Activated CD4-positive, alpha-beta T cell treated with anti-CD3 and anti-CD28 coated beads for 36 hours (primary cell): ENCODE data around the gene ADAM19. TPM values are rescaled to one million over a fixed set of nuclear protein-coding genes. Genes with fewer than 3 reads are reported as not detected.

Experiments
- ATAC-seq: fragments of 200-7000 bp; cut with Tn5 transposase; one replicate; pipeline ENCODE4 v1.10.0; 2021; ENCODE audit warnings: mild to moderate bottlenecking, moderate library complexity
- CTCF ChIA-PET: fragments of 350-600 bp; sonication (Branson Sonifier 250); formaldehyde crosslinking; loops from one replicate; lab custom pipeline; 2021; ENCODE audit warnings: antibody characterized with exemption; lab: Charles Lee
- POLR2A ChIA-PET: fragments of 350-600 bp; sonication (Branson Sonifier 250); formaldehyde crosslinking; loops from one replicate; lab custom pipeline; 2021; ENCODE audit warnings: antibody characterized with exemption, inconsistent platforms; lab: Charles Lee
- DNase-seq: peaks from one replicate; pipeline ENCODE4 v3.0.0-alpha.2; 2020
- H3K27ac Mint-ChIP-seq: one replicate; pipeline ENCODE4 v1.8.0; 2021; ENCODE audit warnings: mixed read lengths
- H3K27me3 Mint-ChIP-seq: one replicate; pipeline ENCODE4 v1.8.0; 2021; ENCODE audit warnings: mixed read lengths
- H3K36me3 Mint-ChIP-seq: one replicate; pipeline ENCODE4 v1.8.0; 2021; ENCODE audit warnings: low read depth, mixed read lengths
- H3K4me1 Mint-ChIP-seq: one replicate; pipeline ENCODE4 v1.8.0; 2021; ENCODE audit warnings: mixed read lengths
- H3K4me3 Mint-ChIP-seq: one replicate; pipeline ENCODE4 v1.8.0; 2021; ENCODE audit warnings: mild to moderate bottlenecking, moderate library complexity, mixed read lengths
- H3K9me3 Mint-ChIP-seq: one replicate; pipeline ENCODE4 v1.8.0; 2021; ENCODE audit warnings: low read depth, mixed read lengths
- intact Hi-C, 2 experiments: fragments of 100-400 bp; cut with DNase I in 1 of 2; cut with micrococcal nuclease in 1 of 2; formaldehyde crosslinking; loops; one replicate each; pipeline versions ENCODE4 v1.14.2 to v1.15.1; 2022 to 2024; cut with DNase I, micrococcal nuclease
- total RNA-seq, 2 experiments: library from RNA; stranded (reverse); gene quantifications; one replicate each; pipeline ENCODE4 v1.2.3, GENCODE V29; 2021

ADAM19 gene
- total RNA-seq, 2 experiments from 2014 or later = 63.6 to 69.5 TPM

GRCh38 chr5:157596487-157596886 lies 20.9 kb upstream of the ADAM19 start:
- intact Hi-C loops = loop anchor here in 1 of 2 experiments (1.0 to 10.0 kb wide), 4 partner anchors 55 to 442 kb away; partner anchors contain the start of gene THG1L
- peaks cover 14% of the 10 kb centered on the region for H3K36me3 Mint-ChIP-seq
- peak; percentile 78 for DNase-seq
- peak overlapping the region; percentile 90 for H3K27ac Mint-ChIP-seq
- CTCF ChIA-PET = interaction anchor here (0.5 to 1.7 kb wide), 17 partner anchors 11 to 1561 kb away, joined by 3 to 7 read pairs (median 3); partner anchors contain the start of genes LSM11 and NIPAL4
- POLR2A ChIA-PET = interaction anchor here (0.5 to 1.2 kb wide), 5 partner anchors 9 to 151 kb away, joined by 3 to 8 read pairs (median 3); no protein-coding TSS in a partner anchor
- H3K9me3 Mint-ChIP-seq = peaks cover 10% of the 10 kb centered on the region
- peak overlapping the region; percentile 22 for H3K4me3 Mint-ChIP-seq
- H3K27me3 Mint-ChIP-seq = no peaks in the 10 kb centered on the region
- peaks cover 96% of the 10 kb centered on the region for H3K4me1 Mint-ChIP-seq
- ATAC-seq = peak; percentile 69

DNA sequence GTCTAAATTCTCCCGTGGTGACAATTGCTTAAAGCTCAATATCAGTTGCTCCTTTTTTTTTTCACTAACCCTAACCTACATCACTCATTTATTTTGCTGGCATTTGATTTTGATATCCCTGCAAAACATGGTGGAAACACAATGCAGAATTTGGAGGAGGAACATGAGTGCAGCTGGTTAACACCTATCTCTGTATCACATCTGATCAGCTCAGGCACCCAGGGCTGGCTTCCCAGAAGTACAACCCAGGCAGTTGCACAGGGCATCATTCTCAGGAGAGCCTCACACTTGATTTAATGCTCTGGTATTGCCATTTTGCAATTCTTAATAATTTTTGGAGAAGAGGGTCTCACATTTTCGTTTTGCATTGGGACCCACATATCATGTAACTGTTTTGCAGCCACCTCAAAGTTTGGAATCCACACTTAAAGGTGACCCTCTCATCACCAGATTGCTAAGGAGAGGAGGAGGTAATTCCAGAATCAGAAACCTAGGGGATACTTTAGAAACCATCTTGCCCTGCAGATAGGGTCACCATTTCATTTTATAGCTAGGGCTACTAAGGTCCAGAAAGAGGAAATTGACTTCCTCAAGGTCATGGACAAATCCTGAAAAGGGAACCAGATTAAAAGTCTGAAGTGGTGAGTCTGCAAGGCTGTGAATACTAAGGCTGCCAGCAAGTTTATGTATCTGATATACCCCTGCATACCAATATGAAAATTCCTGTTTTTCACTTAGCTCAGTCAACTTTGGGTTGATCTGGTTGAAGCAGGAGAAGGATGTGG lies 19.3 kb upstream of the ADAM19 start:
- no peaks in the 10 kb centered on the region for H3K27me3 Mint-ChIP-seq
- peaks cover 14% of the 10 kb centered on the region for H3K36me3 Mint-ChIP-seq
- H3K27ac Mint-ChIP-seq = peak overlapping the region; percentile 79
- intact Hi-C loops = loop anchor here (1.0 to 10.0 kb wide), 6 partner anchors 12 to 773 kb away; partner anchors contain the start of gene THG1L (in 1 of the 2)
- ChIA-PET CTCF (interaction anchor here (0.7 to 1.3 kb wide), 5 partner anchors 9 to 244 kb away, joined by 3 to 7 read pairs (median 4); no protein-coding TSS in a partner anchor), POLR2A (interaction anchor here (0.6 to 1.1 kb wide), 2 partner anchors 13 to 335 kb away, joined by 5 to 7 read pairs; no protein-coding TSS in a partner anchor)
- H3K9me3 Mint-ChIP-seq = peaks cover 10% of the 10 kb centered on the region
- ATAC-seq = no peak
- no peak for DNase-seq
- H3K4me3 Mint-ChIP-seq = peak overlapping the region; percentile 13
- peaks cover 81% of the 10 kb centered on the region for H3K4me1 Mint-ChIP-seq

DNA sequence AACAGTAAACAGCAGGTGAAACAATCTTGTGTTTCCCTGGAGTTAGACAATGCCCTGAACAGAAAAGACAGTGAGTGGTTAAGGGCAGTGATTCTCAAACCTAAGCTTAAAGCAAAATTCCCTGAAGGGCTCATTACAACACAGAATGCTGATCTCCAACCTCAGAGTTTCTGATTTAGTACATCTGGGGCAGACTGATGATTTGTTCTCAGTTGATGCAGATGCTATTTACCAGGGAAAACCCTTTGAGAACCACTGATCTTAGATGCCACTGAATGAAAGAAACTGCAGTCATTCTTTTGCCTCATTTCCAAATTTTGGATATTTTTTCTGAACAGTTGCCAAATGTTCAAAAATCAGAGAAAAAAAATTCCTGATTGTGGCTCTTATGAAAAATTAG lies 18.7 kb upstream of the ADAM19 start:
- peaks cover 10% of the 10 kb centered on the region for H3K9me3 Mint-ChIP-seq
- ChIA-PET CTCF (interaction anchor here (0.7 to 1.3 kb wide), 4 partner anchors 9 to 165 kb away, joined by 3 to 7 read pairs (median 5); no protein-coding TSS in a partner anchor), POLR2A (interaction anchor here (0.6 to 1.1 kb wide), 2 partner anchors 13 to 335 kb away, joined by 5 to 7 read pairs; no protein-coding TSS in a partner anchor)
- H3K4me3 Mint-ChIP-seq = peak overlapping the region; percentile 13
- DNase-seq = no peak
- peaks cover 14% of the 10 kb centered on the region for H3K36me3 Mint-ChIP-seq
- H3K27me3 Mint-ChIP-seq = no peaks in the 10 kb centered on the region
- peak overlapping the region; percentile 66 for H3K27ac Mint-ChIP-seq
- peak; percentile 46 for ATAC-seq
- H3K4me1 Mint-ChIP-seq = peaks cover 77% of the 10 kb centered on the region
- intact Hi-C loops = loop anchor here (1.0 to 10.0 kb wide), 4 partner anchors 11 to 772 kb away; no protein-coding TSS in a partner anchor

DNA sequence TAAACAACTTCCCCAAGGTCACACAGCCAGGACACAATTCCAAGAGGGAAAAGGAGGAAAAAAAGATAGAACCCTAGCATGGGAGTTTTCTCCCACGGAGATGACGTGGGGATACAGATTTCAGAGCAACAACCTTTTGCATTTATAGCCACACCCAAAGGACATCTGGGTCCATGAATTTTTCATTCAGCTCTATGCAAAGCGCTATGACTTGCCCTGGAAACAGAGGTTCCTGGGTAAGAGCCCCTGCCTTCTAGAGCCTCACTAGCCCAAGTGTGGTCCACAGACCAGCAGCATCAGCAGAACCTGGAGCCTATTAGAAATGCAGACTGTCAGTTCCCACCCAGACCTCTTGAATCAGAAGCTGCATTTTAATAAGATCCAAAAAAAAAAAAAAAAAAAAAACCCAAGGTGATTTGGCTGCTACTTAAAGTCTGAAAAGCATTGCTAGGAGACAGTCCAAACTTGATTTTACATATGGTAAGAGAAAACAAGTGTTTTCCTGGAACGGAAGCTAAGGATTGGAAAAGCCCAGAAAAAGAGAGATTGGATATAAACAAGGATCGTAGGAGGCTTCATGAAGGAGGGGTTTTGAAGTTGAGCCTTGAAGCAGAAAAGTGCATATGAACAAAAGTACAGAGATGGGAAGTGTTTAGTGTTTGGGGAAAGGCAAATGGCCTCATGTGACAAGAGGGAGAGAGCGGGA lies 17.6 kb upstream of the ADAM19 start:
- ATAC-seq = no peak
- ChIA-PET CTCF (interaction anchor here (0.5 to 0.8 kb wide), 2 partner anchors 166 to 660 kb away, joined by 3 read pairs; no protein-coding TSS in a partner anchor), POLR2A (no interaction called here)
- H3K27ac Mint-ChIP-seq = peak overlapping the region; percentile 22
- no peak for DNase-seq
- peaks cover 8% of the 10 kb centered on the region for H3K9me3 Mint-ChIP-seq
- H3K27me3 Mint-ChIP-seq = no peaks in the 10 kb centered on the region
- H3K4me1 Mint-ChIP-seq = peaks cover 66% of the 10 kb centered on the region
- peaks cover 9% of the 10 kb centered on the region for H3K36me3 Mint-ChIP-seq
- intact Hi-C loops = loop anchor here (5.0 to 10.0 kb wide), 2 partner anchors 438 to 771 kb away; no protein-coding TSS in a partner anchor
- no peak overlapping the region for H3K4me3 Mint-ChIP-seq

GRCh38 chr5:157592594-157592993 lies 17.0 kb upstream of the ADAM19 start:
- intact Hi-C loops = loop anchor here (5.0 to 10.0 kb wide), 2 partner anchors 438 to 770 kb away; no protein-coding TSS in a partner anchor
- DNase-seq (no peak), ATAC-seq (no peak)
- POLR2A ChIA-PET = interaction anchor here (0.6 kb wide), 1 partner anchor 22 kb away, joined by 8 read pairs; no protein-coding TSS in a partner anchor
- CTCF ChIA-PET = interaction anchor here (0.5 to 1.2 kb wide), 2 partner anchors 53 to 659 kb away, joined by 3 to 5 read pairs; no protein-coding TSS in a partner anchor
- Mint-ChIP-seq H3K36me3 (peaks cover 8% of the 10 kb centered on the region), H3K27me3 (no peaks in the 10 kb centered on the region), H3K9me3 (peaks cover 5% of the 10 kb centered on the region), H3K4me3 (no peak overlapping the region), H3K4me1 (peaks cover 60% of the 10 kb centered on the region), H3K27ac (peak overlapping the region; percentile 64)

- peaks cover 5% of the 10 kb centered on the region for H3K36me3 Mint-ChIP-seq
- H3K27ac Mint-ChIP-seq = no peak overlapping the region
- peaks cover 5% of the 10 kb centered on the region for H3K9me3 Mint-ChIP-seq
- no peaks in the 10 kb centered on the region for H3K27me3 Mint-ChIP-seq
- intact Hi-C loops = loop anchor here (5.0 to 10.0 kb wide), 2 partner anchors 436 to 768 kb away; no protein-coding TSS in a partner anchor
- CTCF ChIA-PET = no interaction called here
- no peak overlapping the region for H3K4me3 Mint-ChIP-seq
- POLR2A ChIA-PET = no interaction called here
- peaks cover 39% of the 10 kb centered on the region for H3K4me1 Mint-ChIP-seq
- ATAC-seq = no peak
- no peak for DNase-seq
These were observed 14.9 kb upstream of the ADAM19 start for GRCh38 chr5:157590478-157590877.

DNA sequence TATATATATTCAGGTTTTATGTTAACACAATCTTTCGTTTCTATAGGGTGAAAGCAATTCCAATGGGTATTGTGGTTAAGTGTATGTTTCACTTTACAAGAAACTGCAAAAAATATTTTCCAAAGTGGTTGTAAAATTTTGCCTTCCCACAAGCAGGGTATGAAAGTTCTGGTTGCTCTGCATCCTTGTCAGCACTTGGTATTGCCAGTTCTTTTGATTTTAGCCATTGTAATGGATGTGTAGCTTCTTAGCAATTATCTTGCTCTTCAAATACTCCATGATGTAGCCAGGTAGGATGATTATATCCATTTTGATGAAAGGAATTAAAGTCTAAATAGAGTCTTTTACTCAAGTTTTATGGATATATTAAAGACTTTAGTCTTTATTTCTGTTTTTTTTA lies 9.1 kb upstream of the ADAM19 start:
- H3K27ac Mint-ChIP-seq = no peak overlapping the region
- no peak overlapping the region for H3K4me3 Mint-ChIP-seq
- ChIA-PET POLR2A (no interaction called here), CTCF (interaction anchor here (1.2 to 1.7 kb wide), 3 partner anchors 10 to 14 kb away, joined by 3 to 7 read pairs (median 4); no protein-coding TSS in a partner anchor)
- no peaks in the 10 kb centered on the region for H3K36me3 Mint-ChIP-seq
- ATAC-seq (no peak), DNase-seq (no peak)
- intact Hi-C loops = no loop called here
- peaks cover 30% of the 10 kb centered on the region for H3K4me1 Mint-ChIP-seq
- no peaks in the 10 kb centered on the region for H3K27me3 Mint-ChIP-seq
- peaks cover 8% of the 10 kb centered on the region for H3K9me3 Mint-ChIP-seq

- ATAC-seq (peak; percentile 89), DNase-seq (peak; percentile 31)
- intact Hi-C loops = loop anchor here (1.0 to 2.0 kb wide), 3 partner anchors 11 to 20 kb away; no protein-coding TSS in a partner anchor
- Mint-ChIP-seq H3K27me3 (no peaks in the 10 kb centered on the region), H3K4me1 (peaks cover 43% of the 10 kb centered on the region), H3K4me3 (no peak overlapping the region), H3K36me3 (no peaks in the 10 kb centered on the region), H3K27ac (peak overlapping the region; percentile 73), H3K9me3 (peaks cover 8% of the 10 kb centered on the region)
- ChIA-PET CTCF (interaction anchor here (1.0 to 1.7 kb wide), 4 partner anchors 10 to 14 kb away, joined by 3 to 7 read pairs (median 3); no protein-coding TSS in a partner anchor), POLR2A (interaction anchor here (0.6 kb wide), 1 partner anchor 37 kb away, joined by 4 read pairs; no protein-coding TSS in a partner anchor)
These were observed 7.4 kb upstream of the ADAM19 start for GRCh38 chr5:157582731-157583620.

DNA sequence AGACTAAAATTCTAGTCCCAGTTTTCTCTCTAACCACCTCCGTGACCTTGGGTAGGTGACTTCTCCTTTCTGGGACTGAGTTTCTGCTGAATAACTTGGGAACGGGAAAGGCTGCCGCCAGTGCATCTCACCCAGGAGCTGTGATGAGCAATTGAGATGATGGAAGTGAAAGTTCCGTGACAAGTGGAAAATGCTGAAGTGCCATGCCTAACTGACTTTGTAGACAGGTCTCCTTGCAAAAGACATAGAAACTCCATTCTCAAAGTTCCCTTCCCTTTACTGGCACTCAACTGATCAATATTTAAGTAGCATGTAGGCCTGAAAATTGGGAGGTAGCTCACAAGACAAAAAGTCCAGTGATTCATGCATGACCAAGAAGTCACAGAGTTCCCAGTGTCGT lies 6.3 kb upstream of the ADAM19 start:
- DNase-seq (peak; percentile 56), ATAC-seq (no peak)
- intact Hi-C loops = loop anchor here in 1 of 2 experiments (1.0 to 2.0 kb wide), 2 partner anchors 15 to 21 kb away; no protein-coding TSS in a partner anchor
- H3K27me3 Mint-ChIP-seq = no peaks in the 10 kb centered on the region
- peak overlapping the region; percentile 81 for H3K27ac Mint-ChIP-seq
- H3K9me3 Mint-ChIP-seq = peaks cover 8% of the 10 kb centered on the region
- CTCF ChIA-PET = interaction anchor here (1.0 to 1.1 kb wide), 2 partner anchors 9 to 14 kb away, joined by 3 read pairs; no protein-coding TSS in a partner anchor
- no peaks in the 10 kb centered on the region for H3K36me3 Mint-ChIP-seq
- H3K4me3 Mint-ChIP-seq = no peak overlapping the region
- POLR2A ChIA-PET = interaction anchor here (0.6 to 0.7 kb wide), 3 partner anchors 15 to 105 kb away, joined by 3 to 5 read pairs (median 4); no protein-coding TSS in a partner anchor
- peaks cover 46% of the 10 kb centered on the region for H3K4me1 Mint-ChIP-seq
